H9 (cell line): ENCODE results near the gene VAV2. TPM values are rescaled to one million over a fixed set of nuclear protein-coding genes. Genes with fewer than 3 reads are reported as not detected.

Experiments
- DNase-seq: peaks from one replicate; pipeline ENCODE4 v3.0.0-alpha.2; 2017
- H2AFZ ChIP-seq: one replicate; pipeline ENCODE4 v1.6.1; 2013; ENCODE audit warnings: mild to moderate bottlenecking, low read length, control low read depth, moderate library complexity
- H2AK5ac ChIP-seq: 2 replicates; pipeline ENCODE4 v1.6.1; 2013; ENCODE audit warnings: low read length, control low read depth, mixed read lengths; ENCODE audit not compliant: insufficient read length
- H2BK120ac ChIP-seq: one replicate; pipeline ENCODE4 v1.6.1; 2013; ENCODE audit warnings: low read depth, mild to moderate bottlenecking, low read length, control low read depth, inconsistent platforms; ENCODE audit not compliant: poor library complexity, severe bottlenecking
- H2BK12ac ChIP-seq: 2 replicates; pipeline ENCODE4 v1.6.1; 2013; ENCODE audit warnings: low read length, control low read depth, mixed read lengths, low read depth; ENCODE audit not compliant: insufficient read length
- H2BK15ac ChIP-seq: 2 replicates; pipeline ENCODE4 v1.6.1; 2013; ENCODE audit warnings: low read depth, low read length, control low read depth
- H2BK20ac ChIP-seq: one replicate; pipeline ENCODE4 v1.6.1; 2013; ENCODE audit warnings: low read depth, mild to moderate bottlenecking, low read length, control low read depth, inconsistent platforms; ENCODE audit not compliant: poor library complexity, severe bottlenecking
- H2BK5ac ChIP-seq: 2 replicates; pipeline ENCODE4 v1.6.1; 2013; ENCODE audit warnings: low read length, control low read depth, mixed read lengths; ENCODE audit not compliant: insufficient read length
- H3K14ac ChIP-seq: 2 replicates; pipeline ENCODE4 v1.6.1; 2013; ENCODE audit warnings: low read length, control low read depth; ENCODE audit not compliant: insufficient read depth
- H3K18ac ChIP-seq: 2 replicates; pipeline ENCODE4 v1.6.1; 2013; ENCODE audit warnings: low read depth, mild to moderate bottlenecking, mixed read lengths, low read length, control low read depth; ENCODE audit not compliant: insufficient read length
- H3K23ac ChIP-seq: 2 replicates; pipeline ENCODE4 v1.6.1; 2013; ENCODE audit warnings: low read length, control low read depth, mixed read lengths, low read depth; ENCODE audit not compliant: insufficient read length
- H3K23me2 ChIP-seq: 2 replicates; pipeline ENCODE4 v1.6.1; 2013; ENCODE audit warnings: low read depth, mild to moderate bottlenecking, mixed read lengths, low read length, control low read depth; ENCODE audit not compliant: insufficient read length, poor library complexity, severe bottlenecking
- H3K27ac ChIP-seq: 2 replicates; pipeline ENCODE4 v1.5.1; 2013; ENCODE audit warnings: low read length, control low read depth, mixed read lengths, low read depth; ENCODE audit not compliant: insufficient read length
- H3K27me3 ChIP-seq: 2 replicates; pipeline ENCODE4 v1.6.1; 2013; ENCODE audit warnings: low read length, control low read depth, inconsistent platforms; ENCODE audit not compliant: insufficient read depth
- H3K4ac ChIP-seq: 2 replicates; pipeline ENCODE4 v1.6.1; 2013; ENCODE audit warnings: low read depth, mild to moderate bottlenecking, control low read depth, inconsistent platforms, low read length, moderate library complexity
- H3K4me1 ChIP-seq: 2 replicates; pipeline ENCODE4 v1.6.1; 2013; ENCODE audit warnings: low read length, control low read depth, inconsistent platforms; ENCODE audit not compliant: insufficient read depth
- H3K4me2 ChIP-seq: 2 replicates; pipeline ENCODE4 v1.6.1; 2013; ENCODE audit warnings: low read length, control low read depth, mixed read lengths; ENCODE audit not compliant: insufficient read length, insufficient read depth
- H3K56ac ChIP-seq: 2 replicates; pipeline ENCODE4 v1.6.1; 2013; ENCODE audit warnings: low read depth, mild to moderate bottlenecking, mixed read lengths, low read length, control low read depth; ENCODE audit not compliant: insufficient read length
- H3K79me1 ChIP-seq: 2 replicates; pipeline ENCODE4 v1.6.1; 2013; ENCODE audit warnings: low read depth, mild to moderate bottlenecking, moderate library complexity, low read length, control low read depth, inconsistent platforms; ENCODE audit not compliant: insufficient read depth, poor library complexity, severe bottlenecking
- H3K79me2 ChIP-seq: 2 replicates; pipeline ENCODE4 v1.6.1; 2013; ENCODE audit warnings: low read length, control low read depth, inconsistent platforms; ENCODE audit not compliant: insufficient read depth
- H3K9ac ChIP-seq: 2 replicates; pipeline ENCODE4 v1.6.1; 2013; ENCODE audit warnings: low read length, control low read depth, mixed read lengths; ENCODE audit not compliant: insufficient read length; ENCODE audit errors: extremely low read depth
- H3K9me3 ChIP-seq: one replicate; pipeline ENCODE4 v1.6.1; 2013; ENCODE audit warnings: low read depth, low read length, inconsistent platforms; ENCODE audit not compliant: control insufficient read depth
- H3T11ph ChIP-seq: one replicate; pipeline ENCODE4 v1.6.1; 2013; ENCODE audit warnings: mild to moderate bottlenecking, low read length, control low read depth, inconsistent platforms
- H4K20me1 ChIP-seq: one replicate; pipeline ENCODE4 v1.6.1; 2013; ENCODE audit not compliant: control insufficient read depth, insufficient read length, insufficient read depth
- H4K5ac ChIP-seq: 2 replicates; pipeline ENCODE4 v1.6.1; 2013; ENCODE audit warnings: low read depth, mild to moderate bottlenecking, mixed read lengths, low read length, control low read depth; ENCODE audit not compliant: insufficient read length
- H4K8ac ChIP-seq: replicated peaks from 2 replicates; pipeline ENCODE4 v1.6.1; 2013; ENCODE audit warnings: low read length, control low read depth, mixed read lengths, low read depth; ENCODE audit not compliant: insufficient read length
- H4K91ac ChIP-seq: 2 replicates; pipeline ENCODE4 v1.6.1; 2013; ENCODE audit warnings: low read depth, mild to moderate bottlenecking, moderate library complexity, mixed read lengths, low read length, control low read depth; ENCODE audit not compliant: insufficient read length
- H3K27ac Mint-ChIP-seq, 3 experiments: 2 replicates in 2 of 3; 3 replicates in 1 of 3; pipeline ENCODE4 v1.8.0; 2020 to 2021; ENCODE audit warnings: mixed read lengths in 3 of 3, mild to moderate bottlenecking in 1 of 3, moderate library complexity in 1 of 3
- H3K27me3 Mint-ChIP-seq: 2 replicates; pipeline ENCODE4 v1.8.0; 2021; ENCODE audit warnings: low read depth, mild to moderate bottlenecking, moderate library complexity, mixed read lengths
- H3K36me3 Mint-ChIP-seq, 3 experiments: 2 replicates in 2 of 3; 3 replicates in 1 of 3; pipeline ENCODE4 v1.8.0; 2020 to 2021; ENCODE audit warnings: low read depth in 3 of 3, mixed read lengths in 3 of 3; ENCODE audit not compliant: insufficient read depth in 1 of 3
- H3K4me1 Mint-ChIP-seq, 2 experiments: 2 replicates each; pipeline ENCODE4 v1.8.0; 2020; ENCODE audit warnings: mixed read lengths in 2 of 2
- H3K4me3 Mint-ChIP-seq, 2 experiments: 2 replicates in 1 of 2; 3 replicates in 1 of 2; pipeline ENCODE4 v1.8.0; 2020 to 2021; ENCODE audit warnings: mild to moderate bottlenecking in 2 of 2, mixed read lengths in 2 of 2, moderate library complexity in 1 of 2
- H3K9me3 Mint-ChIP-seq, 2 experiments: 2 replicates in 1 of 2; 3 replicates in 1 of 2; pipeline ENCODE4 v1.8.0; 2020; ENCODE audit warnings: mild to moderate bottlenecking in 2 of 2, mixed read lengths in 2 of 2, moderate library complexity in 1 of 2
- WGBS: extraction: QIAGEN DNeasy Blood & Tissue Kit; methylation state at CpG from one replicate; pipeline ENCODE4 v1.1.7; 2013; ENCODE audit warnings: missing lambda C conversion rate, low lambda C conversion rate, mixed read lengths; ENCODE audit not compliant: insufficient read length; ENCODE audit errors: extremely low coverage; 5-methylcytosine and 5-hydroxymethylcytosine counted together
- total RNA-seq: library from RNA; stranded (reverse); gene quantifications from 2 replicates; pipeline ENCODE4 v1.2.1, GENCODE V29; 2021
- TF ChIP-seq, protein P1 (sequence below): fragments of 200-600 bp; sonication (generic); conservative IDR thresholded peaks from 3 replicates; pipeline ENCODE4 v1.8.0; 2021; ENCODE audit warnings: antibody characterized with exemption, mild to moderate bottlenecking

VAV2 gene
- total RNA-seq, 1 experiment from 2014 or later: 58.7 TPM

DNA sequence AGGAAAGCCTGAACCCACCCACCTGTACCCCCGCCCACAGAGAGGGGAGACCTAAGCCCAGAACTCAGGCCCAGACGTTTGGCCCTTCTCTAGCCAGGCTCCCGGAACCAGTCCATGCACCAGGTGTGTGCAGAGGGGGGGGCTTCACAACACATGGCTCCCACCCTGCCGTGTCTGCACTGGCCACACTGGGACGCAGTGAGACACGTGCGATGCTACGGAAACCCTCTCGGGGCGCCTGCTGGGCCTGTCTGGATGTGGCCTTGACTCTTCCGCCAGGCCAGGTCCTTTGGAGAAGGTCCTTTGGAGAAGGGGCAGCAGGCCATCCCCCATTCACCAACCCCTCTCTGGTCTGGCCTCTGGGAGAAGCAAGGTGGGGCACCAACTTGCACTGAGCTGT lies 195.6 kb downstream of the VAV2 start:
- H3K23ac ChIP-seq: no peak overlapping the region
- Mint-ChIP-seq H3K4me1 (peaks cover 5 to 21% of the 10 kb centered on the region in 2 experiments; a peak in 3 of 4 replicates), H3K27ac (no peak overlapping the region), H3K4me3 (no peak overlapping the region), H3K27me3 (no peaks in the 10 kb centered on the region; the same call in 1 of the 2 replicates), H3K9me3 (no peaks in the 10 kb centered on the region), H3K36me3 (peaks cover 10 to 47% (median 15%) of the 10 kb centered on the region in 3 experiments; a peak in 6 of 7 replicates)
- no peak overlapping the region for H3K4ac ChIP-seq
- no peak overlapping the region for H2AK5ac ChIP-seq
- no peaks in the 10 kb centered on the region for H3K79me2 ChIP-seq
- no peak overlapping the region for H2AFZ ChIP-seq
- TF ChIP-seq, protein P1, sequence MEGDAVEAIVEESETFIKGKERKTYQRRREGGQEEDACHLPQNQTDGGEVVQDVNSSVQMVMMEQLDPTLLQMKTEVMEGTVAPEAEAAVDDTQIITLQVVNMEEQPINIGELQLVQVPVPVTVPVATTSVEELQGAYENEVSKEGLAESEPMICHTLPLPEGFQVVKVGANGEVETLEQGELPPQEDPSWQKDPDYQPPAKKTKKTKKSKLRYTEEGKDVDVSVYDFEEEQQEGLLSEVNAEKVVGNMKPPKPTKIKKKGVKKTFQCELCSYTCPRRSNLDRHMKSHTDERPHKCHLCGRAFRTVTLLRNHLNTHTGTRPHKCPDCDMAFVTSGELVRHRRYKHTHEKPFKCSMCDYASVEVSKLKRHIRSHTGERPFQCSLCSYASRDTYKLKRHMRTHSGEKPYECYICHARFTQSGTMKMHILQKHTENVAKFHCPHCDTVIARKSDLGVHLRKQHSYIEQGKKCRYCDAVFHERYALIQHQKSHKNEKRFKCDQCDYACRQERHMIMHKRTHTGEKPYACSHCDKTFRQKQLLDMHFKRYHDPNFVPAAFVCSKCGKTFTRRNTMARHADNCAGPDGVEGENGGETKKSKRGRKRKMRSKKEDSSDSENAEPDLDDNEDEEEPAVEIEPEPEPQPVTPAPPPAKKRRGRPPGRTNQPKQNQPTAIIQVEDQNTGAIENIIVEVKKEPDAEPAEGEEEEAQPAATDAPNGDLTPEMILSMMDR: no peak
- no peak overlapping the region for H3K18ac ChIP-seq
- no peak overlapping the region for H2BK15ac ChIP-seq
- no peak overlapping the region for H2BK12ac ChIP-seq
- H4K91ac ChIP-seq: no peak overlapping the region
- no peak overlapping the region for H2BK120ac ChIP-seq
- no peaks in the 10 kb centered on the region for H4K20me1 ChIP-seq
- no peak for DNase-seq
- H2BK5ac ChIP-seq: no peak overlapping the region
- H3K56ac ChIP-seq: no peak overlapping the region
- no peak overlapping the region for H3K14ac ChIP-seq
- no peaks in the 10 kb centered on the region for H3K23me2 ChIP-seq
- WGBS: no CpG with 5 or more reads among the region's 11 CpGs
- no peak overlapping the region for H3K9ac ChIP-seq
- no peak overlapping the region for H3T11ph ChIP-seq
- H3K79me1 ChIP-seq: no peaks in the 10 kb centered on the region
- H3K4me2 ChIP-seq: no peak overlapping the region
- no peak overlapping the region for H3K27ac ChIP-seq
- H4K8ac ChIP-seq: no peak overlapping the region
- no peaks in the 10 kb centered on the region for H3K27me3 ChIP-seq
- H3K9me3 ChIP-seq: no peaks in the 10 kb centered on the region
- H4K5ac ChIP-seq: no peak overlapping the region
- H3K4me1 ChIP-seq: no peaks in the 10 kb centered on the region
- no peak overlapping the region for H2BK20ac ChIP-seq
